ENCODE results near the gene PCDH1. TPM values are rescaled to one million over a fixed set of nuclear protein-coding genes. Genes with fewer than 3 reads are reported as not detected.

The PCDH1 gene
- total and polyA plus RNA-seq, 2 of the 13 experiments (the other 11 are each of a cell fraction or from before 2014, with no cell fraction given) = 0.11 to 0.83 TPM

DNA sequence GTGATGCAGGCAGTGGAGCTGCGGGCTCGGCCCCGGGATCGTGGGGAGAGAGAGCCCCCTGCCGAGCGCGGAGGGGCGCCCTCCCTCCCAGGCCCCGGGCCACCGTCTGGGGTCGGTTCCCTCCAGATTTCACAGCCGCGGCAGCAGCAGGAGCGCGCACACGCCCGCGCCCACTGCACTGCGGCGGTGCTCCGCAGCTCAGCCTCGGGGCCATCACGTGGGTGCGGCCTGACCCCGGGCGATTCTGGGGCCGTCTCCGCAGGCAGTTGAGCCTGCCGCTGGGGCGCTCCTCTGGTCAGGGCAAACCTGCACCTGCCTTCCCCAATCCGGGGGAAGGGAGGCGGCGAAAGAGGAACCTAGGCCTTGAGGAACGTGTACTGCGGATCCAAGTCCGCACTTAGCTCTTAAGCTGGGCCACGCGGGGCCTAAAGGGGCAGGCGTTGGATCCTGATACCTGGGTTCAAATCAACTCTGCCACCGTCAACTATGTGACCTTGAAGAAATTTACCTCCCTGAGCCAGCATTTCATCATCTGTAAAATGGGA is 36.1 kb upstream of the PCDH1 start (continued):
- TF ChIP-seq, protein P1, sequence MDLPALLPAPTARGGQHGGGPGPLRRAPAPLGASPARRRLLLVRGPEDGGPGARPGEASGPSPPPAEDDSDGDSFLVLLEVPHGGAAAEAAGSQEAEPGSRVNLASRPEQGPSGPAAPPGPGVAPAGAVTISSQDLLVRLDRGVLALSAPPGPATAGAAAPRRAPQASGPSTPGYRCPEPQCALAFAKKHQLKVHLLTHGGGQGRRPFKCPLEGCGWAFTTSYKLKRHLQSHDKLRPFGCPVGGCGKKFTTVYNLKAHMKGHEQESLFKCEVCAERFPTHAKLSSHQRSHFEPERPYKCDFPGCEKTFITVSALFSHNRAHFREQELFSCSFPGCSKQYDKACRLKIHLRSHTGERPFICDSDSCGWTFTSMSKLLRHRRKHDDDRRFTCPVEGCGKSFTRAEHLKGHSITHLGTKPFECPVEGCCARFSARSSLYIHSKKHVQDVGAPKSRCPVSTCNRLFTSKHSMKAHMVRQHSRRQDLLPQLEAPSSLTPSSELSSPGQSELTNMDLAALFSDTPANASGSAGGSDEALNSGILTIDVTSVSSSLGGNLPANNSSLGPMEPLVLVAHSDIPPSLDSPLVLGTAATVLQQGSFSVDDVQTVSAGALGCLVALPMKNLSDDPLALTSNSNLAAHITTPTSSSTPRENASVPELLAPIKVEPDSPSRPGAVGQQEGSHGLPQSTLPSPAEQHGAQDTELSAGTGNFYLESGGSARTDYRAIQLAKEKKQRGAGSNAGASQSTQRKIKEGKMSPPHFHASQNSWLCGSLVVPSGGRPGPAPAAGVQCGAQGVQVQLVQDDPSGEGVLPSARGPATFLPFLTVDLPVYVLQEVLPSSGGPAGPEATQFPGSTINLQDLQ (CRISPR knock-in tag; IDR thresholded peaks at IDR 0.05) = no peak
- no peak for TF ChIP-seq ZEB1 (IDR thresholded peaks at IDR 0.05; ENCODE audit: insufficient replicate concordance, low read depth)
- peak; percentile 67; the same call in 1 of the 2 replicates for TF ChIP-seq GABPB1 (CRISPR knock-in tag; IDR thresholded peaks at IDR 0.05)
- no peak for TF ChIP-seq HNF4G (IDR thresholded peaks at IDR 0.05; ENCODE audit: borderline replicate concordance, low read depth, low read length)
- no peak for TF ChIP-seq HNF4G (CRISPR knock-in tag; IDR thresholded peaks at IDR 0.05; ENCODE audit: borderline replicate concordance, low read depth)
- TF ChIP-seq, protein P2, sequence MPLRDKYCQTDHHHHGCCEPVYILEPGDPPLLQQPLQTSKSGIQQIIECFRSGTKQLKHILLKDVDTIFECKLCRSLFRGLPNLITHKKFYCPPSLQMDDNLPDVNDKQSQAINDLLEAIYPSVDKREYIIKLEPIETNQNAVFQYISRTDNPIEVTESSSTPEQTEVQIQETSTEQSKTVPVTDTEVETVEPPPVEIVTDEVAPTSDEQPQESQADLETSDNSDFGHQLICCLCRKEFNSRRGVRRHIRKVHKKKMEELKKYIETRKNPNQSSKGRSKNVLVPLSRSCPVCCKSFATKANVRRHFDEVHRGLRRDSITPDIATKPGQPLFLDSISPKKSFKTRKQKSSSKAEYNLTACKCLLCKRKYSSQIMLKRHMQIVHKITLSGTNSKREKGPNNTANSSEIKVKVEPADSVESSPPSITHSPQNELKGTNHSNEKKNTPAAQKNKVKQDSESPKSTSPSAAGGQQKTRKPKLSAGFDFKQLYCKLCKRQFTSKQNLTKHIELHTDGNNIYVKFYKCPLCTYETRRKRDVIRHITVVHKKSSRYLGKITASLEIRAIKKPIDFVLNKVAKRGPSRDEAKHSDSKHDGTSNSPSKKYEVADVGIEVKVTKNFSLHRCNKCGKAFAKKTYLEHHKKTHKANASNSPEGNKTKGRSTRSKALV (CRISPR knock-in tag; IDR thresholded peaks at IDR 0.05) = peak; percentile 51; the same call in 1 of the 2 replicates
- TF ChIP-seq ZFX (CRISPR knock-in tag; IDR thresholded peaks at IDR 0.05; ENCODE audit: low read depth) = peak; percentile 77
- 0 out of 2 replicates have a peak, but pooled peaks have one; percentile 39 for TF ChIP-seq ZNF30 (CRISPR knock-in tag; IDR thresholded peaks at IDR 0.05)
- TF ChIP-seq HOXA3 (CRISPR knock-in tag; IDR thresholded peaks at IDR 0.05) = peak; percentile 28; the same call in 1 of the 2 replicates
- TF ChIP-seq, protein P3, sequence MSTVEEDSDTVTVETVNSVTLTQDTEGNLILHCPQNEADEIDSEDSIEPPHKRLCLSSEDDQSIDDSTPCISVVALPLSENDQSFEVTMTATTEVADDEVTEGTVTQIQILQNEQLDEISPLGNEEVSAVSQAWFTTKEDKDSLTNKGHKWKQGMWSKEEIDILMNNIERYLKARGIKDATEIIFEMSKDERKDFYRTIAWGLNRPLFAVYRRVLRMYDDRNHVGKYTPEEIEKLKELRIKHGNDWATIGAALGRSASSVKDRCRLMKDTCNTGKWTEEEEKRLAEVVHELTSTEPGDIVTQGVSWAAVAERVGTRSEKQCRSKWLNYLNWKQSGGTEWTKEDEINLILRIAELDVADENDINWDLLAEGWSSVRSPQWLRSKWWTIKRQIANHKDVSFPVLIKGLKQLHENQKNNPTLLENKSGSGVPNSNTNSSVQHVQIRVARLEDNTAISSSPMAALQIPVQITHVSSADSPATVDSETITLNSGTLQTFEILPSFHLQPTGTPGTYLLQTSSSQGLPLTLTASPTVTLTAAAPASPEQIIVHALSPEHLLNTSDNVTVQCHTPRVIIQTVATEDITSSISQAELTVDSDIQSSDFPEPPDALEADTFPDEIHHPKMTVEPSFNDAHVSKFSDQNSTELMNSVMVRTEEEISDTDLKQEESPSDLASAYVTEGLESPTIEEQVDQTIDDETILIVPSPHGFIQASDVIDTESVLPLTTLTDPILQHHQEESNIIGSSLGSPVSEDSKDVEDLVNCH (CRISPR knock-in tag; IDR thresholded peaks at IDR 0.05) = no peak
- TF ChIP-seq ZNF383 (CRISPR knock-in tag; IDR thresholded peaks at IDR 0.05; ENCODE audit: borderline replicate concordance) = no peak
- TF ChIP-seq ZNF746 (CRISPR knock-in tag; IDR thresholded peaks at IDR 0.05) = no peak
- peak; percentile 64; the same call in 1 of the 2 replicates for TF ChIP-seq ZNF556 (CRISPR knock-in tag; IDR thresholded peaks at IDR 0.05; ENCODE audit: borderline replicate concordance)
- TF ChIP-seq, protein P4, sequence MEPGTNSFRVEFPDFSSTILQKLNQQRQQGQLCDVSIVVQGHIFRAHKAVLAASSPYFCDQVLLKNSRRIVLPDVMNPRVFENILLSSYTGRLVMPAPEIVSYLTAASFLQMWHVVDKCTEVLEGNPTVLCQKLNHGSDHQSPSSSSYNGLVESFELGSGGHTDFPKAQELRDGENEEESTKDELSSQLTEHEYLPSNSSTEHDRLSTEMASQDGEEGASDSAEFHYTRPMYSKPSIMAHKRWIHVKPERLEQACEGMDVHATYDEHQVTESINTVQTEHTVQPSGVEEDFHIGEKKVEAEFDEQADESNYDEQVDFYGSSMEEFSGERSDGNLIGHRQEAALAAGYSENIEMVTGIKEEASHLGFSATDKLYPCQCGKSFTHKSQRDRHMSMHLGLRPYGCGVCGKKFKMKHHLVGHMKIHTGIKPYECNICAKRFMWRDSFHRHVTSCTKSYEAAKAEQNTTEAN (CRISPR knock-in tag; conservative IDR thresholded peaks at IDR 0.05) = 0 out of 2 replicates have a peak, but pooled peaks have one; percentile 21
- TF ChIP-seq ELF1 (CRISPR knock-in tag; IDR thresholded peaks at IDR 0.05) = no peak
- peak; percentile 69; the same call in 1 of the 2 replicates for TF ChIP-seq ZNF274 (CRISPR knock-in tag; IDR thresholded peaks at IDR 0.05)
- TF ChIP-seq, protein P5, sequence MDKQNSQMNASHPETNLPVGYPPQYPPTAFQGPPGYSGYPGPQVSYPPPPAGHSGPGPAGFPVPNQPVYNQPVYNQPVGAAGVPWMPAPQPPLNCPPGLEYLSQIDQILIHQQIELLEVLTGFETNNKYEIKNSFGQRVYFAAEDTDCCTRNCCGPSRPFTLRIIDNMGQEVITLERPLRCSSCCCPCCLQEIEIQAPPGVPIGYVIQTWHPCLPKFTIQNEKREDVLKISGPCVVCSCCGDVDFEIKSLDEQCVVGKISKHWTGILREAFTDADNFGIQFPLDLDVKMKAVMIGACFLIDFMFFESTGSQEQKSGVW (CRISPR knock-in tag; IDR thresholded peaks at IDR 0.05; ENCODE audit: borderline replicate concordance) = no peak
- TF ChIP-seq ZNF24 (IDR thresholded peaks at IDR 0.05) = no peak
- TF ChIP-seq, protein P6, sequence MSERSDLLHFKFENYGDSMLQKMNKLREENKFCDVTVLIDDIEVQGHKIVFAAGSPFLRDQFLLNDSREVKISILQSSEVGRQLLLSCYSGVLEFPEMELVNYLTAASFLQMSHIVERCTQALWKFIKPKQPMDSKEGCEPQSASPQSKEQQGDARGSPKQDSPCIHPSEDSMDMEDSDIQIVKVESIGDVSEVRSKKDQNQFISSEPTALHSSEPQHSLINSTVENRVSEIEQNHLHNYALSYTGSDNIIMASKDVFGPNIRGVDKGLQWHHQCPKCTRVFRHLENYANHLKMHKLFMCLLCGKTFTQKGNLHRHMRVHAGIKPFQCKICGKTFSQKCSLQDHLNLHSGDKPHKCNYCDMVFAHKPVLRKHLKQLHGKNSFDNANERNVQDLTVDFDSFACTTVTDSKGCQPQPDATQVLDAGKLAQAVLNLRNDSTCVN (CRISPR knock-in tag; IDR thresholded peaks at IDR 0.05; ENCODE audit: borderline replicate concordance) = no peak
